Neural progenitor cell (in vitro differentiated cells): ENCODE data around the gene MAPKBP1. TPM values are rescaled to one million over a fixed set of nuclear protein-coding genes. Genes with fewer than 3 reads are reported as not detected.

Source experiments
- DNase-seq: peaks from one replicate; pipeline ENCODE4 v3.0.0-alpha.2; 2016; ENCODE audit warnings: low spot score
- H2AFZ ChIP-seq: fragments of 200-600 bp; sonication (generic); replicated peaks from 2 replicates; pipeline ENCODE4 v1.6.1; 2016; ENCODE audit warnings: antibody characterized with exemption
- H3F3A ChIP-seq: fragments of 200-600 bp; sonication (generic); 2 replicates; pipeline ENCODE4 v1.6.1; 2016; ENCODE audit warnings: antibody characterized with exemption, low read depth
- H3K27ac ChIP-seq: fragments of 200-600 bp; sonication (generic); 2 replicates; pipeline ENCODE4 v1.5.1; 2016; ENCODE audit warnings: mild to moderate bottlenecking
- H3K27me3 ChIP-seq: fragments of 200-600 bp; sonication (generic); 2 replicates; pipeline ENCODE4 v1.6.1; 2016; ENCODE audit warnings: mild to moderate bottlenecking, moderate library complexity
- H3K36me3 ChIP-seq: fragments of 200-600 bp; sonication (generic); 2 replicates; pipeline ENCODE4 v1.5.1; 2016
- H3K4me1 ChIP-seq: fragments of 200-600 bp; sonication (generic); 2 replicates; pipeline ENCODE4 v1.6.1; 2016; ENCODE audit warnings: mixed run types
- H3K4me2 ChIP-seq: fragments of 200-600 bp; sonication (generic); 2 replicates; pipeline ENCODE4 v1.6.1; 2016
- H3K4me3 ChIP-seq: fragments of 200-600 bp; sonication (generic); 2 replicates; pipeline ENCODE4 v1.5.1; 2016
- H3K79me2 ChIP-seq: fragments of 200-600 bp; sonication (generic); 2 replicates; pipeline ENCODE4 v1.6.1; 2016; ENCODE audit warnings: low read depth
- H3K9ac ChIP-seq: fragments of 200-600 bp; sonication (generic); 2 replicates; pipeline ENCODE4 v1.6.1; 2016
- H3K9me3 ChIP-seq: fragments of 200-600 bp; sonication (generic); 2 replicates; pipeline ENCODE4 v1.5.1; 2016; ENCODE audit warnings: low read depth
- H4K20me1 ChIP-seq: fragments of 200-600 bp; sonication (generic); 2 replicates; pipeline ENCODE4 v1.6.1; 2016; ENCODE audit warnings: low read depth
- H3K27ac Mint-ChIP-seq: 3 replicates; pipeline ENCODE4 v1.8.0; 2021; ENCODE audit warnings: mixed read lengths
- H3K27me3 Mint-ChIP-seq: 2 replicates; pipeline ENCODE4 v1.8.0; 2022; ENCODE audit warnings: low read depth, mild to moderate bottlenecking, inconsistent platforms, moderate library complexity, mixed read lengths; ENCODE audit not compliant: insufficient read depth
- H3K36me3 Mint-ChIP-seq: 3 replicates; pipeline ENCODE4 v1.8.0; 2021; ENCODE audit warnings: mixed read lengths
- H3K4me1 Mint-ChIP-seq: 3 replicates; pipeline ENCODE4 v1.8.0; 2021; ENCODE audit warnings: mixed read lengths
- H3K4me3 Mint-ChIP-seq: 3 replicates; pipeline ENCODE4 v1.8.0; 2021; ENCODE audit warnings: mild to moderate bottlenecking, moderate library complexity, mixed read lengths
- H3K9me3 Mint-ChIP-seq: 3 replicates; pipeline ENCODE4 v1.8.0; 2020; ENCODE audit warnings: mixed read lengths
- EZH2 ChIP-seq: fragments of 200-600 bp; sonication (generic); IDR thresholded peaks from 2 replicates; pipeline ENCODE4 v1.6.1; 2017; ENCODE audit warnings: antibody characterized with exemption, mild to moderate bottlenecking, moderate library complexity
- EZH2phosphoT487 ChIP-seq: fragments of 200-600 bp; sonication (generic); IDR thresholded peaks from 2 replicates; pipeline ENCODE4 v1.6.1; 2017; ENCODE audit warnings: antibody characterized with exemption
- total RNA-seq: library from RNA; depleted of rRNA; stranded (reverse); fragments of >200 nt; gene quantifications from 2 replicates; pipeline ENCODE4 v1.2.3, GENCODE V29; 2015; ENCODE audit warnings: low replicate concordance
- TF ChIP-seq, protein P1 (sequence below): fragments of 200-600 bp; sonication (generic); IDR thresholded peaks from 2 replicates; pipeline ENCODE4 v1.5.1; 2017; ENCODE audit warnings: antibody characterized with exemption, mild to moderate bottlenecking

Gene MAPKBP1
- total RNA-seq, 1 donor from 2014 or later: 10.1 TPM

DNA sequence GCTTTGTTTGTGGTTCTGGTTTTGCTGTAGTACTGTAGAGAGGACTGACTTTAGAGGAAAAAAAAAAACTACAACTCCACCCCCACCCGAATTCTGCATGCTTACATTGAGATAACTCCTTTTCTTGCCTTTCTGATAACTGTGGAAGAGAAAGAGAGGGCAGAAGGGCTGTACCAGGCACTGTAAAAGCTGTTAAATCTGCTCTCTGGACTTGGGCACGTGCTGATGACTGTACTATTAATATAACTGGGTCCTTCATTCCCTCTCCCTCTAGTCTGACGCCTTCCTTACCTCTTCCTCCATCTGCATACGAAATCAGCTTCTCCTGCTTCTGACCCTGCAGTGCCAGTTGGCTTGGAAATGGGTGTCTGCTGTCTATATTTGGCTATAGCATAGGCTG, 15.0 kb downstream of the MAPKBP1 start:
- Histone ChIP-seq H3K4me1 (peaks cover 23% of the 10 kb centered on the region), H3K4me2 (no peak overlapping the region), H3K4me3 (no peak overlapping the region), H3F3A (peaks cover 3% of the 10 kb centered on the region), H4K20me1 (no peaks in the 10 kb centered on the region), H3K36me3 (no peaks in the 10 kb centered on the region), H3K79me2 (peaks cover 17% of the 10 kb centered on the region), H3K27me3 (no peaks in the 10 kb centered on the region), H2AFZ (no peak overlapping the region), H3K9me3 (no peaks in the 10 kb centered on the region), H3K27ac (no peak overlapping the region), H3K9ac (no peak overlapping the region)
- Mint-ChIP-seq H3K27ac (no peak overlapping the region), H3K36me3 (peaks cover 5% of the 10 kb centered on the region), H3K9me3 (no peaks in the 10 kb centered on the region), H3K27me3 (no peaks in the 10 kb centered on the region), H3K4me3 (no peak overlapping the region), H3K4me1 (peaks cover 13% of the 10 kb centered on the region)
- TF ChIP-seq, protein P1, sequence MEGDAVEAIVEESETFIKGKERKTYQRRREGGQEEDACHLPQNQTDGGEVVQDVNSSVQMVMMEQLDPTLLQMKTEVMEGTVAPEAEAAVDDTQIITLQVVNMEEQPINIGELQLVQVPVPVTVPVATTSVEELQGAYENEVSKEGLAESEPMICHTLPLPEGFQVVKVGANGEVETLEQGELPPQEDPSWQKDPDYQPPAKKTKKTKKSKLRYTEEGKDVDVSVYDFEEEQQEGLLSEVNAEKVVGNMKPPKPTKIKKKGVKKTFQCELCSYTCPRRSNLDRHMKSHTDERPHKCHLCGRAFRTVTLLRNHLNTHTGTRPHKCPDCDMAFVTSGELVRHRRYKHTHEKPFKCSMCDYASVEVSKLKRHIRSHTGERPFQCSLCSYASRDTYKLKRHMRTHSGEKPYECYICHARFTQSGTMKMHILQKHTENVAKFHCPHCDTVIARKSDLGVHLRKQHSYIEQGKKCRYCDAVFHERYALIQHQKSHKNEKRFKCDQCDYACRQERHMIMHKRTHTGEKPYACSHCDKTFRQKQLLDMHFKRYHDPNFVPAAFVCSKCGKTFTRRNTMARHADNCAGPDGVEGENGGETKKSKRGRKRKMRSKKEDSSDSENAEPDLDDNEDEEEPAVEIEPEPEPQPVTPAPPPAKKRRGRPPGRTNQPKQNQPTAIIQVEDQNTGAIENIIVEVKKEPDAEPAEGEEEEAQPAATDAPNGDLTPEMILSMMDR: no peak
- TF ChIP-seq EZH2 (no peak), EZH2phosphoT487 (no peak)
- no peak for DNase-seq

DNA sequence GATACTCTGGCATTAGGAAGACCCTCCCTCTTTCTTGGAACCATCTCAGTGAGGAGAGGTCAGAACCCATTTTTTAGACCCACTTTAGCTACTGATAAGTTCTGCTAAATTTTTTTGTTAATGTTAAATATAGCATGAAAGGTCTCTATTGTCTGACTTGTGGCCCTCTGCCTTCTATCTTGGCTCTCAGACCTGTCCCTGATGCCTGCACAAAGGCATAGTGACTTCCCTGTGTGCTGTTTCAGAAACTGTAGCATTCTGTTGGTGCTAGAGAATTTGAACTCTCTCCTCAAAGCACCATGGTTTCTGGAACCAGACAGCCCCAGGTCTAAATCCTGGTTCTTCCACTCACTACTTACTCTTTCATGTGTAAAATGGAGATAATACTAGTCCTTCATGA, 15.4 kb downstream of the MAPKBP1 start:
- H3K4me3 Mint-ChIP-seq: no peak overlapping the region
- peaks cover 23% of the 10 kb centered on the region for H3K4me1 ChIP-seq

DNA sequence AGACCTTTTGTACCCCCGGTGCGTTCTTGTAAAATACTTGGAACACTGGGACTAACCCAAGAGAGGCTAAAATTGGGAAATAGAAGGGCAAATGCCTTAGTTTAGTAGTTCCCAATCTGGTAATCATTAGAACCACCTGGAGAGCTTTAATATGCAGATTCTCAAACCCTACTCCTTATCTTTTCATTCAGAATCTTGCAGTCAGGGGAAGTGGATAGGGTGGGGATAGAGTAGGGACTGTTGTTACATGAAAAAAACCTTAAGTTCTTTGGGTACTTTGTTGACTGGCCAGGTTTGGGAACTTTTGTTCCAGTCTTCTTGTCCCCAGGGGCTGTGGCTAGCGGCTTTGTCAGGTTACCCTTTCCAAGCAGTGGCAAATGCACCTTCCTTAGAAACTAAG, 15.9 kb downstream of the MAPKBP1 start:
- Mint-ChIP-seq H3K36me3 (peaks cover 3% of the 10 kb centered on the region), H3K4me1 (peaks cover 13% of the 10 kb centered on the region), H3K27me3 (no peaks in the 10 kb centered on the region), H3K4me3 (no peak overlapping the region), H3K9me3 (no peaks in the 10 kb centered on the region), H3K27ac (no peak overlapping the region)
- H3K36me3 ChIP-seq: no peaks in the 10 kb centered on the region
- no peak overlapping the region for H3K4me3 ChIP-seq
- H3K27me3 ChIP-seq: no peaks in the 10 kb centered on the region
- H3F3A ChIP-seq: peaks cover 1% of the 10 kb centered on the region
- peaks cover 13% of the 10 kb centered on the region for H3K79me2 ChIP-seq
- H3K9me3 ChIP-seq: no peaks in the 10 kb centered on the region
- H4K20me1 ChIP-seq: no peaks in the 10 kb centered on the region
- TF ChIP-seq EZH2phosphoT487: no peak
- H2AFZ ChIP-seq: no peak overlapping the region
- DNase-seq: no peak
- H3K4me2 ChIP-seq: no peak overlapping the region
- H3K27ac ChIP-seq: peak overlapping the region; percentile 50
- no peak overlapping the region for H3K9ac ChIP-seq
- H3K4me1 ChIP-seq: peaks cover 23% of the 10 kb centered on the region

More for the DNA sequence above, 15.4 kb downstream of the MAPKBP1 start:
- no peak overlapping the region for H3K4me3 ChIP-seq
- no peak overlapping the region for H3K4me2 ChIP-seq
- Mint-ChIP-seq H3K27ac (no peak overlapping the region), H3K9me3 (no peaks in the 10 kb centered on the region), H3K4me1 (peaks cover 13% of the 10 kb centered on the region), H3K36me3 (peaks cover 5% of the 10 kb centered on the region), H3K27me3 (no peaks in the 10 kb centered on the region)
- no peak overlapping the region for H3K27ac ChIP-seq
- H4K20me1 ChIP-seq: no peaks in the 10 kb centered on the region
- H3K9me3 ChIP-seq: no peaks in the 10 kb centered on the region
- H2AFZ ChIP-seq: no peak overlapping the region
- H3F3A ChIP-seq: peaks cover 3% of the 10 kb centered on the region
- H3K36me3 ChIP-seq: no peaks in the 10 kb centered on the region
- no peak for DNase-seq
- H3K9ac ChIP-seq: no peak overlapping the region
- H3K79me2 ChIP-seq: peaks cover 17% of the 10 kb centered on the region
- no peaks in the 10 kb centered on the region for H3K27me3 ChIP-seq
- TF ChIP-seq, protein P1: no peak
- TF ChIP-seq EZH2phosphoT487 (no peak), EZH2 (no peak)

DNA sequence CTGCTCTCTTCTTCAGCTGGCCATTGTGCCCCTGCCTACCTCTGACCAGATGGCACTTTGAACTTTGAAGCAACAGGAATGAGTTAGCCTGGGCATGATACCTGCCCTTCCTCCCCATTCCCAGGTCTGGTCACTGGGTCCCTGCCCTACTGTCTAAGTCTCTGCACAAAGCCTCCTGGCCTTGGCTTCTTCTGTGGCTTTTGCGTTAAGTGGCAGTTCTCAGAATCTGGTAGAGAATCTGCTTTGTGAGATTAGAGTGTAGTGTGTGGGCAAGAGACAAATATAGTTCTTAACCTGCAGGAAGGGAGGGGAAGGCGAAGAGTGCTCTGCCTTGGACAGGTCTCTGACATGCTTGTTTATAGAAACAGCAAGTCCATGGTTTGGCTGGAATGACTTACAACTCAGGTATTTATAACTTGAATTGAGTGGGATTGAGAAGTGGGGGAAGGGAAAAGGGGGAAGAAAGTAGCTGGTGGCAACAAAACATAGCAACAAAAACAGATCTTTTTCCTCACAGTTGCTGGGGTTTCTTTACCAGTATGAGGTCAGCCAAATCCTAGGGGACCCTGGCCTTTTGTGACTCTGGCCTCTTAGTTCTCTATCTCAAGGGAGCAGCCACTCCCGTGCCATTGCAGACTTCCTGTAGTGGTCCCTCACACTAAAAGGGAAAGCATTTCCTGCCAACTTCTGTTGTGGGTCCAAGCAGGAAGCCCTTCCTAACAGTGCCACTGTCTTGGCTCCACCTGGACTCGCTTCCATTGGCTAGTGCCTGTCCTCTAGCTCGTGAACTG, 16.7 kb downstream of the MAPKBP1 start:
- no peak for TF ChIP-seq EZH2
- TF ChIP-seq EZH2phosphoT487: no peak
- TF ChIP-seq, protein P1: no peak
- H4K20me1 ChIP-seq: peaks cover 3% of the 10 kb centered on the region
- DNase-seq: no peak
- Mint-ChIP-seq H3K27me3 (no peaks in the 10 kb centered on the region), H3K36me3 (no peaks in the 10 kb centered on the region), H3K4me1 (peaks cover 15% of the 10 kb centered on the region), H3K27ac (peak overlapping the region; percentile 4), H3K9me3 (no peaks in the 10 kb centered on the region), H3K4me3 (no peak overlapping the region)
- no peaks in the 10 kb centered on the region for H3K36me3 ChIP-seq
- no peak overlapping the region for H3K4me3 ChIP-seq
- H3K9me3 ChIP-seq: no peaks in the 10 kb centered on the region
- H3K79me2 ChIP-seq: peaks cover 5% of the 10 kb centered on the region
- H3K9ac ChIP-seq: no peak overlapping the region
- no peak overlapping the region for H3K4me2 ChIP-seq
- H3K27me3 ChIP-seq: no peaks in the 10 kb centered on the region
- no peak overlapping the region for H3K27ac ChIP-seq
- H3K4me1 ChIP-seq: peaks cover 23% of the 10 kb centered on the region
- H3F3A ChIP-seq: no peaks in the 10 kb centered on the region
- H2AFZ ChIP-seq: no peak overlapping the region
